ENCODE results near the gene PTPRK.

DNA sequence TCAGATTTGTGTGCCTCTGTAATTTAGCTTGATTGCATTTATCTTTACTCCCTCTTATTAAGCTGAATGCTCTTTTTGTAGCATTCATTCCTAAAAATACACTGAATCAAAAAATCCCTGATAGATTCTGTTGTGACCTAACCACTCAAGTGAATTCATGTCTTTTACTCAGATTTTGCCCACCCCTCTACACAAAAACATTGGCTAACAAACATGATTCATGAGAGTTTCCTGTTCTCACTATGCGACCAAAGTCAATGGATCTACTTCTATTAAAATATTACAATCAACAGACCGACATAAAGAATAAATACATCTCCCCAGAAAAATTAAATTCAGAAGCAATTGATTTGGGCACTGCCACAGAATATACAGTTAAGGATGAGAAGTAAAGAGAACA, 520.0 kb downstream of the PTPRK start:
- TF ChIP-seq, protein P1, sequence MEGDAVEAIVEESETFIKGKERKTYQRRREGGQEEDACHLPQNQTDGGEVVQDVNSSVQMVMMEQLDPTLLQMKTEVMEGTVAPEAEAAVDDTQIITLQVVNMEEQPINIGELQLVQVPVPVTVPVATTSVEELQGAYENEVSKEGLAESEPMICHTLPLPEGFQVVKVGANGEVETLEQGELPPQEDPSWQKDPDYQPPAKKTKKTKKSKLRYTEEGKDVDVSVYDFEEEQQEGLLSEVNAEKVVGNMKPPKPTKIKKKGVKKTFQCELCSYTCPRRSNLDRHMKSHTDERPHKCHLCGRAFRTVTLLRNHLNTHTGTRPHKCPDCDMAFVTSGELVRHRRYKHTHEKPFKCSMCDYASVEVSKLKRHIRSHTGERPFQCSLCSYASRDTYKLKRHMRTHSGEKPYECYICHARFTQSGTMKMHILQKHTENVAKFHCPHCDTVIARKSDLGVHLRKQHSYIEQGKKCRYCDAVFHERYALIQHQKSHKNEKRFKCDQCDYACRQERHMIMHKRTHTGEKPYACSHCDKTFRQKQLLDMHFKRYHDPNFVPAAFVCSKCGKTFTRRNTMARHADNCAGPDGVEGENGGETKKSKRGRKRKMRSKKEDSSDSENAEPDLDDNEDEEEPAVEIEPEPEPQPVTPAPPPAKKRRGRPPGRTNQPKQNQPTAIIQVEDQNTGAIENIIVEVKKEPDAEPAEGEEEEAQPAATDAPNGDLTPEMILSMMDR (IDR thresholded peaks at IDR 0.05; ENCODE audit: low read depth, low read length), result no peak
- no peak for TF ChIP-seq EZH2phosphoT487 (IDR thresholded peaks at IDR 0.05; ENCODE audit: low read depth)

Measured in OCI-LY3 (cell line).